GM21526 (cell line): ENCODE results near the gene SGPL1.

ENCODE experiments used
- ATAC-seq: cut with Tn5 transposase; IDR thresholded peaks from one replicate; pipeline ENCODE4 v1.9.1; 2021; ENCODE audit warnings: moderate library complexity; ENCODE audit not compliant: unreplicated experiment, low FRiP score

Gene SGPL1

DNA sequence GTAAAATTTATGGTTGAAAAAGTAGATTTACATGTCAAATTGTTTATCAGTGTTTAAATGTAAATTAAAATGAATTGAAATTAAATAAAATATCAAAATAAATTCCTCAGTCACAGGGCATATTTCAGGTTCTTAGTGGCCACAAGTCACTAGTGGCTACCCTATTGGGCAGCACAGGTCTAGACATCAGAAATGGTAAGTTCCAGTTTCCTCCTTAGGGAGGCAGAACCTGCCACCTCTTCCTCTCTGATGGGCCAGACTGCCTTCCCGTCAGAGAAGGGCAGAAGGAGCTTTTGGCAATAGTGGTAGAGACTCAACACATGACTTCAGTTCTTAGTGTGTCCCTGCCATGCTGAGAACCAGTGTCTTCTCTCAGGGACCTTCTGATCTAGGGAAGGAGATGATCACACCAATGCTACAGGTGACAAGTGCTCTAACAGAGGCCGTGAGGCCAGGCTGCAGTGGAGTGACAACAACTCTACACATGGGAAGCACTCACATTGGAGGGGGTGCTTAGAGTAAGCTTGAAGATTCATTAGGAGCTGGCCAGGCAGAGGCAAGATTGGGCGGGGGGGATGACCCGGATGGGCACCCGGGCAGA is 87.0 kb downstream of the SGPL1 start:
- no peak for ATAC-seq

DNA sequence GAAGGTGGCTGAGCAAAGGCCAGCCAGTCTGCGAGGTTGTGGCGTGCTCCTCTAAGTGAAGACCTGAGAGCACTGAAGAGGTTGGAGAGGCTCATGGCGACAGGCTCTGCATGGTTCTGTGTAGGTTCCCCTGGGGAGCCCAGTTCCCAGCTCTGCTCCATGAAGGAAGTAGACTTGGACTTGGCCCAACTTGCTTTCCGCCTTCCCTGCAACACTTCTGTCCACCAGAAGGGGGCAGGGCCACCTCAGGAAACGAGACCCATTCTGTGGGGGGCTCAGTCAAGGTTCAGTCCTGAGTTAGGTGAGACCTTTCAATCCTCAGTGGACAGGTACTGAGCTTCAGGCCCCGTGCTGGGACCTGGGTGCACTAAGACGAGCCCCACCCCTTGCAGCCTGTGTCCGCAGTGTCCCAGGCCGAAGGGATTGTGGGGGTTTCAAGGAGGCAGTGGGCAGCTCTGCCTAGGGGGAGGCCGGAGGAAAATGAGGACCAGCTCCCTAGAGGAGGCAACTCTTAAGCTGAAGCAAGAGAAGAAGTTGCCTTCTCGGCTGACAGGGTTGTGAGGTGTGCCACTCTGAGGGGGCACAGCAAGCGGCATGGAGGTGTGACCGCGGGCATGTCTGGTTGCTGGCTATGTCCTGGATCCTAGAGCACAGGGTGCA is 87.6 kb downstream of the SGPL1 start:
- no peak for ATAC-seq

DNA sequence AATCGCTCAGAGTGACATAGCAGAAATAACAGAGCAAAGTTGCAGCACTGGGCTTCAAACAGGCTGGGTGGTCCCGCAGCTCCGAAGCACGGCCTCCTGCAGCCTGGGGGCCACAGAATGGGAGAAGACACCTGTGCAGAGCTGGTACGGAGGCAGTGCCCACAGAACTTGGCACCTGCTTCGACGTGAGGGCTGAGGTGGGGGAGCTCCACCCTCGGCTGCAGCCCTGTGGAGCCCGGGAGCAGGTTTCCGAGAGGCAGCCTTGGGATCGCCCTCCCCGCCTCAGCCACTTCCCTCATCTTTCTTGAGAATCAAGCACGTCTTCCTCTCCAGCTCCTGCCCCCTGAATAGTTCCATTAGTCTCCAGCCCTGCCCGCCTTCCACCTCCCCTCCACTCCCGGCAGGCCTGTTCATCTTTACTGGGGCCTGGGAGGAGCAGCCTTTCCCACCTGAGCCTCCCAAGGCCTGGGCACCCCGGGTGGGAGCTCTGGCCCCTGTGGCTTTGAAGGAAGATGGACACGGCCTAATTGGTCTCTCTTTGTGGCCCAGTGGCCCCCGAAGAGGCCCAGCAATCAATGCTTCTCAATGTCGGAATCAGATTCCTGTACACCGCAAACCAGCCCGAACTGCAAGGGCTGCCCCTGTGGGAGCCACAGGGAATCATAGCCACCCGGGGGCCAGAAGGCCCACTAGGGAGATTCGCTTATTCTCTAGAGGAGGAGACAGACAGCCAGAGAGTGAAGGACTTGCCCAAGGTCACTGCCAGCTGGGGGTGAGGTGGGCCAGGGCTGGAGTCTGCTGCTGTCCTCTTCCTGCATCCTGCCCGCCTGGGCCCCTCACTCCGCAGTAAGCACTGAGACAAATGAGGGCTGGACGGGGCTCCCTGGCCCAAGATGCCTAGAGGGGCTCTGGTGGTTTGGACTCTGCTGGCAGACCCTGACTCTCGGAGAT is 89.6 kb downstream of the SGPL1 start:
- ATAC-seq, result no peak

DNA sequence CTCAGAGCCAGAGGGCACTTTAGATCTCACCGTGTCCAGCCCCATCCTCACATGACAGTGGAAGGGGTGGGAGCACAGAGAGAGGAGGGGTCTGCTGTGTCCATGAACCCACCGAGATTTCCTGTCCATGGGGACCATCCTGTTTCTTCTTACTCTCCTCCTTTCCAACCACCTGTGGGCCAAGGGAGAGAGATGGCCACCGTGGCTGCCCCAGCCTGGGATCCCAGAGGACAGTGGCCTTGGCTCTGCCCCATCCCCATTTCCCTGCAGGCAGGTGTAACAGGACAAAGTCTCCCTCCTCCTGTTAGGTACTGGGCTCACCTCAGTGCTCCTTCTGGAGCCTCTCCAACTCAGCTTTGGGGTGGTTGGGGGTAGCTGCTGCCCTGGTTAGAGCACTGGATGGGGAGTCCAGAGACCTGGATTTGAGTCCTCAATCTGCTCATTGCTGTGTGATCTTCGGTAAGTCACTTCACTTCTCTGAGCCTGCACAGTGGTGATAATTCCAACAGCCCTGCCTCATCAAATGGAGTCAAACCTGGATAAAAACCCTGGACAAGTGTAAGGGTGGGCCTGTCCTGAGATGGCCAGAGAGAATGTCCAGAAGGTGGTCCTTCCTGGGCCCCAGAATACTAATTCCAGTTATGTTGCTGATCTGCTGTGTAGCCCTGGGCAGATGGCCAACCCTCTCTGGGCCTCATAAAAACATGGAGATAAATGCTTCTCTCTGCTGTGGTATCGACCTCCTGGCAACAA is 90.5 kb downstream of the SGPL1 start:
- ATAC-seq, result no peak

DNA sequence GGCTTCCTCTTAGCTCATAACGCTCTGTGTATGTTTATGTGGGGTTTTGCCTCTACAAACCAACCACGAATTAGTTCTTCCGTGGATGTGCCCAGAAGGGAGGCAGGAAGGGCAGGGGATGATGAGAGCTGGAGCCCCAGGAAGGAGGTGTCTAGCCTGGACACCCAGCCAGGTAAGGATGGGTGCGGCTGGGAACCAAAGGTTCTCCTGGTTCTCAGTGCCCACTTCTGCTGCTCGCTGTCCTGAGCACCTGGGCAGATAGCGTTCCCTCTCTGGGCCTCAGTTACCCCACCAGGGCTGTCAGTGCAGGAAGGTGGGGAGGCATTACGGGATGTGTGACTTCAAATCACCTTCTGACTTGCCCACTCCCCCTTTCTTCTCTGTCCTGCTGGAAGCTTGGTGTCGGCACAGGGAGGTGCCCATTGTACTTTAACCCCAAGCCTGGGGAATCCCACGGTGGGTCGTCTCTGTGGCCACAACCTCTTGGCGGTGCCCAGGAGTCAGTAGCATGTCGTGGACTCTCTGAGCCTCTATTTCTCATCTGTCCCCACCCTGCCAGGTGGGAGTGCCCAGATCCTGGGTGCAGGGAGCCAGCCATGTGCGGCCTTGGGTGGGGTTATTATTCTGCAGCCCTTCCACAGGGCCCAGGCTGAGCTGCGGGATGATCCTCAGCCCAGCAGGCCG is 91.3 kb downstream of the SGPL1 start:
- ATAC-seq, result no peak

DNA sequence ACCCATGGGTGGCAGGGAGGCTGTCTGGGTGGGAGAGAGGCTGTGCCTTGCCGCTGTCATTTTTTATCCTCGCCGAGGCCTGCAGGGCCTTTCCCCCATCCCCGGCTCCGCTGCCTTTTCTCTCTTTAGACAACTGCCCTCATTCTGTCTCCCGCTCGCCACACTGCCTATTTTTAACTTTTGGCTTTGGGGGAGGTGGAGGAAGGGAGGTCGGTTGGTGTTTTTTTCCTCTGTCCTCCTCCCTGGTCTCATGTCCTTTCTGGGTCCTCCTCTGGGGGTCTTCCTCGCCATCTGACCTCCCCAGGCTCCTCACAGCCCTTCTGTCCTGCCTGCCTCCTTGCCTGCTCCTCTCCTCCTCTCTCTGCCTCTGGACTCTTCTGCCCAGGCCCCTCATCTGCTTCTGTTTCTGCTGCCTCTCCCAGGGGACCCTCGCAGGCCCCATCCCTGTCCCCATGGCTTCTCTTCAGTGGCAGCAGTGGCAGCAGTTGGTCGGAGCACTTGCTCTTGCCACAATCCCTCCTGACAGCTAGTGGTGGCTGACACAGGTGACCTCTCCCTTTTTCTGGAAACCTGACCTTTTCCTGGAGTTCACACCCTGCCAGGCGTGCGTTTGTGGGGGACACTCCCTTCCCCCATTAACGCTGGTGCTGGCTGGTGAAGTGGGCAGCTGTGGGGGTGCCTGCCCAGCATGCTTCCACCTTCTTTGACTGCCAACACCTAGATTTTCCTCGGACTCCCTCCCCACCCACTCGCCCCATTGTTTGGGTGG is 92.1 kb downstream of the SGPL1 start:
- no peak for ATAC-seq

DNA sequence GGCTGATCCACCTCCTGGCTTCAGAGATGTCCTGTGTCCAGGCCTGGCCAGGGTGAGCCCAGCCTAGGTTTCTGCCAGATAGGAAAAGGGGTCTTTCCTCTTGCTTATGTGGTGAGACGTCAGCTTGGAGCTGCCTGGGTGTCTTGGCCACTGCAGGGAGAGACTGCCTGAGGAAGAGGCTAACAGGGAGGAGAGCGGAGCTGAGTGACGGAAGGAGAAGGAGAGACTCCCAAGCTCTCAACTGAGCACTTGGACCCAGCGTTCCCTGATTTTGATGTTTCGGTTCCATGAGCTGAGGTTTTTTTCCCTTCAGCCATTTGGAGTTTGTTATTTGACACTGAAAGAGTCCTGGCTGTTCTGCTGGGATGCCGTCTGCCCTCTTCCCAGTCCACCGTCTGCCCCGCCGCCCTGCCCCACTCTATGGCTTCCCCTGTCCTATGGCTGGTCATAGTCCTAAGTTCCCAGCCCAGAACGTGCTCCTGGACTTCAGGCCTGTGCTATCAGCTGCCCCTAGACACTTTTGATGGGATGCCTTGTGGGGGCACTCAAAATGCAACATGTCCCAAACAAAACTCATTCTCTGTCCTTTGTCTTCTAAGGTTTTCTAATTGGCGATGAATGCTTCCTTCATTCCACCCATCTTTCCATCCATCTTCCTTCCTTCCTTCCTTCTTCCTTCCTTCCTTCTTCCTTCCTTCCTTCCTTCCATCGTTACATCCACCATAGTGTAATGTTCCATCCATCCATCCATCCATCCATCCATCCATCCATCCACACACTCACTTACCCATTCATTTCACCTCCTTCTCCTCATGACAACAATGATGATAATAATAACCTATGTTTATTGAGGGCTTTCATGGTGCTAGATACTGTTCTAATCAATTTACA is 92.9 kb downstream of the SGPL1 start:
- ATAC-seq, result no peak

DNA sequence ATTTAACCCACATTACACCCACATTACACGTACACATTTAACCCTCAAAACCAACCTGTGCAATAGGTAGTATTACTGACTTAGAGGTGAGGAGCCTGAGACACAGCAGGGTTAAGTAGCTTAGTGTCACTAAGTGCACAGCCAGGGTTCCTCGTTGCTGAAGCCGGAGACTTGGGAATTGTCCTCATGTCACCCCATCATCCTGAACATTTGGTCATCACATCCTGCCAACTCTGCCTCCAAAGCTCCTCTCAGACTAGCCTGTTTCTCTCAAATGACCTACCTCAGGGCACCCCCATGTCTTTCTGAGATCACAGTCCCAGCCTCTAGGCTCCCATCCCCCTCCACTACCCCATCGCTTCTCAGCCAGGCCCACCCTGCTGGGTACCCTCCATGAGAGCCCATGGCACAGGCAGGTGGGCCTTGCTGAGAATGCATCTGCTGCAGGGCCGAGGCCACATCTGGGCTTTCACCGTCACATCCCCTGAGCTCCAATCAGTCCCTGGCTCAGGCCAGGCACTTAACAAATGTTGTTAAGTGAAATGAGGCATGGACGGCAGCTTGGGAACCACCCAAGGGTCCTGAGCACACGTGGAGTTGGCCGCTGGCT is 93.7 kb downstream of the SGPL1 start:
- ATAC-seq, result no peak

DNA sequence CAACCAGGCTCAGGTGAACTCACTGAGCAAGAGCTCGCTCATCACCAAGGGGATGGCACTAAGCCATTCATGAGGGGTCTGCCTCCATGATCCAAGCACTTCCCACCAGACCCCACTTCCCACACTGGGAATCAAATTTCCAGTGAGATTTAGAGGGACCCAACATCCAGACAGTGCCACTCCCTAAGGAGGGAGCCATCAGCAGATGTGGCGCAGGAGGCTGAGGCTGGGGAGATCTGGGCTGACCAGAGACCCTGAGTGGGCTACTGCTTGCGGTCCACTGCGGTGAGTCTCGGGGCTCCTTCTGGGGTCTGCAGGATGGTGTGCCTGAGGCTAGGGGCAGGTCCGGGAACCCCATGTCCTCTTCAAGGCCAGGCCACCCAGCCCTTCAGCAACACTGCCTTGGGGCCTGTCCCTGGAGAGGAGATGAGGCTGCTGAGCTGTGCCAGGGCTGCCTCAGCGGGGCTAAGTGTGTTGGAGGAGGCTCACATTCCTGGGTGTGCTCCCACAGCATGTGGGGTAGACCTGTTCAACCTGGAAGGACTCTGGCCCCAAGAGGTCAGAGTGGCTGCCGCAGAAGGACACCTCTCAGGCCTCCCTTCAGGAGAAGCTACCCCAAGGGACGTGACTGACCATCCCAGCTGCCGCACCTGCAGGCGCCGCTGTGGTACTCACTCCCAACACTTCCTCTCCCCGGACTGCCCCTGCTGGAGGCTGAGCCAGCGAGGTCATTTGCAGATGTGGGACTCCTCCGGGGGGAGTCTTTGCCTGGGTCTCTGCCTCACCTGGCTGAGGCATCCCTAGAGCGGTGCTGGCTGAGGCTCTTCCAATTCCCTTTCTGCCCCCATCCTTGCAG is 95.0 kb downstream of the SGPL1 start:
- no peak for ATAC-seq

DNA sequence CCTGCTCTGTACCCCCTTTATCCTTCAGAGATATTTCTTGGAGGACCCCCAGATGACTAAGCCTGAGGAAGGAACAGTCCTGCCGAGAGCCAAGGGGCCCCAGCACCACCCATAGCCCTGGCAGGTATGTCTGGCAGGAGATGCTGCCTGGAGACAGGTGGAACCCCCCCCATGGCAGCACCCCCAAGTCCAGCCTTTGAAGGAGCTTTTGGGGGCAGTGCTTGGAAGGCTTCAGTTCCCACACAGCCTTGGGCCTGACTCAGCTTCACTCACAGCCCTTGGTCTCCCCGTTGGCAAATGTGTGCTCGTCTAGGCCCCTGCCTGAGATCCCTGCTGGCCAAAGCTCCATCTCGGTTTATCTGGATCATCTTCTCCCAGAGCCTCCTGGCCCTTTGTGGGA is 95.6 kb downstream of the SGPL1 start:
- no peak for ATAC-seq

DNA sequence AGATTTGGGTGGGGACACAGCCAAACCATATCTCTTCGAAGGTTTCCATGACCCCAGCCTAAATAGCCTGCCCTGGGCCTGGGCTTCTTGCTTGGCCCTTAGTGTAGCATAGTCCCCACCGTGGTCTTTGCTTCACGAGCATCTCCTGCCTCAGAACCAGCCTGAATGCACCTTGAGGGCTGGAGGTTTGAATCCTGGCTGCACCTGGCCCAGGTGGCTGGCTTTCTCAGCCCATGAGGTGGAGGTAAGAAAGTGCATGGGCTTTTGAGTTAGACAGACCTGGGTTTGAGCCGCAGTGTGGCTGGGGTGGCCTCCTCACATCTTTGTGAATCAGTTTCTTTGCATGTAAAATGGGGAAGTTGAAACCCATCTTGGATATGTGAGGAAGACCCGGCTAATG is 96.8 kb downstream of the SGPL1 start:
- ATAC-seq, result no peak

DNA sequence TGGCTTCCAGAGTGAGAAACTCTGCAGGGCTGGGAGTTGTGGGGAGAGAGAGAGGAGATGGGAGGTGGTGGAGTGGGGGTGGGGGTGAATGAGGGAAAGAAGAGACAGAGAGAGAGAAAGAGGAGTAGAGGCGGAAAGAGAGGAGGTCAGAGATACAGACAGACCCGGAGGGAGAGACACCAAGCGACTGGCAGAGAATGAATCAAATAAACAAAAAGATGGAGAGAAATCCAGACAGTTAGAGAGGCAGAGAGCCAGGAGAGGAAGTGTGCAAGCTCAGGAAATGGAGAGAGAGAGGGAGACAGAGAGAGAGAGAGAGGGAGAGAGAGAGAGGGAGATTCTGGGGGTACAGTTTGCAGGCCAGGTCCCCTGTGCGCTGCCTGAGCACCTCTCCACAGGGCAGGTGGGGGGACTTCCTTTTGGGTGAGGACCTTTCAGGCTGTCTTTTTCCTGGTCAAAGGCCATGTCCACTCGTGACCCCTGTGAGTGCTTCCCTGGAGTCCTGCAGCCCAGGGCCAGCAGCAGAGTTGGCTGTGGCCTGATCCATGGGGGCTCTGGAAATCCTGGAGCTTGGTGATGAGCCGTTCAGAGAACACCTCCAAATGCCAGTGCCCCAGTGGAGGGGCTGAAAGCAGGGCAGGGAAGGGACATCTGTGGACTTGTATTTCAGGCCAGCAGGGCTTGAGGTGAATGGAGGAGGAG is 97.6 kb downstream of the SGPL1 start:
- no peak for ATAC-seq

DNA sequence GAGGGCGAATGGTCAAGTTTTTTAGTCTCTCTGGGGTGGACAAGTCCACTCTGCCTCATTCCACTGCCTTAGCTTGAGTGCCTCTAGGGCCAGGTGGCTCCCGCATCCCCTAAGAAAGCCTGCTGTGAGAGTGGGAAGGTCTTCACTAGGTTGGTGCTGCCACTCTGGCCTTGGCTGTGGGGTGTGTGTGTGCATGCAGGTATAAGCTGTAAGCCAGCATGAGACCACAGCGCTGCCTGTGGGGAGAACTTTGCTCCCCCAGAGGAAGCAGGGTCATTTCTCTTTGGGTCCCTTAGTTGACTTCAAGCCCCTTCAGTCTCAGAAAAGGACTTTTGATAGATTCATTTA is 98.1 kb downstream of the SGPL1 start:
- no peak for ATAC-seq

DNA sequence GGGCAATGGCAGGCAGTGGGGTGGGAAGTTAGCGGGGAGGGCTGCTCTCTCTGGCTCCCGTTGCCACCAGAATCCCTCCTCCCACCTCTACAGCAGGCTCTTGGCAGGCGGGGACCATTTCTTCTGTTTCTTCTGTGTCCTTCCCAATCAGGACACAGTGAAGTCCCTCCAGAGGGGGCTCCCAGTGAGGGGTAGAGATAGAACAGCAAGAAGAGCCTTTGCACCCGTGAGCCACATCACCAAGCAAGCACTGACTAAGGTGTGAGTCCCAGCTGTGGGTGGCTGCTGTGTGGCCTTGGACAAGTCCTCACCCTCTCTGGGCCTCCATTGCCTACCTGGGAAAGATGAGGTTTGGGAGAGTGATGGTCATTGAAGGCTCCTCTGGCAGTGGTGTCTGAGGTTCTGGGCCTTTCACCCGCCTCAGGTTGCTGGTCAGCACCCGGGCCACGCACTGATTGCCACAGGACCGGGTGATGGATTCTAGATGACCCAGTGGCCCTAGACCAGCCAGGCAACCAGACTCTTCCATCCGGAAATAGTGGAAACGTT is 98.6 kb downstream of the SGPL1 start:
- ATAC-seq, result no peak

DNA sequence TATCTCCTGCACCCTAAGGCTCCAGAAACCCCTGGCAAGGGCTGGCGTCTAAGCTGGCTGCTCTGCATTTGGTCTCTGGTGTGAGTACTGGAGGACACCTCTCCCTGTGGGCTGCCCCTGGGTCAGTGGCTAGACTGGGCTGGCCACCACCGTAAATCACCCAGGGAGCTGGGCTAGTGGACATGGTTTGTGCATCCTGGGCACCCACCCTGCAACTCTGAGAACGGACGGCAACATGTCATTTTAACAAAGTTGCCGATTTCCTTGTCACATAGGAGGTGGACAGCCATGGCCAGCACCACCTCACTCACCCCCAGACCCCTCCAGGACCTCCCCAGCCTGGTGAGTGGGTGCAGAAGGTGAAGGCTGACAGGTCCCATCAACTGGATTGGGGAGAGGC is 99.5 kb downstream of the SGPL1 start:
- no peak for ATAC-seq

DNA sequence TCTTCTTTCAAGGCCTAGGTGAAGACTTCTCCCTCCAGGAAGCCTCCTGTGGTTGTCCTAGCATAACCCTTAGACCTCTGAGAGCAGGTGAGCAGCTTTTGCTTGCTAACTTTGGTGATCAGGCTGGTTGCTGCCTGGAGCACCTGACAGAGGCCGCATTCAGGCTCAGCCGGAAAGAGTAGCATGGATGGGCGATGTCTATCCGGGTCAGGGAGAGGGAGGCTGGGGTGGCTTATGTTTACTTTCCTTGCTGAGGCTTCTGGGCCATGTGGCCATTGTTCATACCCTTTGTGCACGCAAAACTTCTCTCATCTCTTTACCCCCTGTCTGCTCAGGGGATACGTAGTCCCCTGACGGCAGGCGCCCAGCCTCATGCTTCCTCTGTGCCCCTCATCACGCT is 100.1 kb downstream of the SGPL1 start:
- no peak for ATAC-seq

DNA sequence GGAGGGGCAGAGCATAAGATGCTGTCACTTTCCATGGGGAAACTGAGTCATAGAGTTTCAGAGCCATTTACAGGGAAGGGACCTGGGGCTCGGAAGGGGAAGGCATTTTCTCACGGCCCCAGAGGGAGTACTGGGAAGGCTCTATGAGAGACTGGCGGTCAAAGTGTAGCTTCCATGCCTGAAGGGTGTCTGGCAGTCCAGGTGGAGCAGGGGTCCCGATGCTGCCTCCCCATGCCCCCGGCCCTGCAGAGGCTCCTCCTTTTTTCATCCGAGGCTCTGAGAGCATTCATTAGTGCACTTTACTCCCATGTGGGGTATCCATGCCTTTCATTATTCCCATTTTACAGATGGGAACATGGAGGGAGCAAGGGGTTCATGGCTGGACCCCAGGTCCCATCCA is 100.5 kb downstream of the SGPL1 start:
- ATAC-seq, result no peak
